GM12872 (cell line): ENCODE results near the gene COL19A1.

ENCODE experiments used
- CTCF ChIP-seq: IDR thresholded peaks from 3 replicates; pipeline ENCODE4 v1.5.1; 2011; ENCODE audit warnings: low read depth, mild to moderate bottlenecking, low read length, moderate library complexity; ENCODE audit not compliant: insufficient read depth

Gene COL19A1

GRCh38 chr6:70080443-70081070 is 214.2 kb downstream of the COL19A1 start:
- no peak for TF ChIP-seq CTCF

GRCh38 chr6:70082830-70083229 is 216.5 kb downstream of the COL19A1 start:
- no peak for TF ChIP-seq CTCF

DNA sequence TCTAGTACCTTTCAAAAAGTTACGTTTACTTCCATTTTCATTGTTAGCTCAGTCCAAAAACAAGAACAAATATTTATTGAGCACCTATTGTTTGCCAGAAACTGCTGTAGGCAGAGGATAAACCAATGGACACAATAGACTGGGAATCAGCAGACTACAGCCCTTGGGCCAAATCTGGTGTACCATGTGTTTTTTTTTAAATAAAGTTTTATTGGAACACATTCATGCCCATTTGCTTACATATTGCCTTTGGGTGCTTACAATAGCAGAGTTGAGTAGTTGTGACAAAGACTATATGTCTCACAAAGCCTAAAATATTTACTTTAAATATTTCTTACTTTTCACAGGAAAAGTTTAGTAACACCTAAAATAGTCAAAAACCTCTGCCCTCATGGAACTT is 220.4 kb downstream of the COL19A1 start:
- TF ChIP-seq CTCF: no peak

DNA sequence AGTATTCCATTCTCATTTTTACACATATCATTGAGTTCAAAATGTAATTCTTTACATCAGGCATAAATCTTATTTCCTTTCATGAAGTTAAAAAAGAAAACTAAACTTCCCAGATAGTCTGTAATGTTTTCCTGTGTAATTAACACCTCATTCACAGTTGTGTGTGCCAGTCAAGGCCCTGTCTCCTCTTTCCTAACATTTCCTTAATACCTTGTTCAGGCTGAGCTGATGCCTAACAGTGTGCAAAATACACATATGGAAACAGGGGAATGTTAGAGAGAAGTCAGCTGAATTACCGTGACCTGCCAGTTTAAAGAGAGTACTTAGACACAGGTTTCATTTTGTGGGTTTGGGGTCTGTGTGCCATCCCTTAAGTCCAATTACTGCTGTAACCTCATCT is 227.8 kb downstream of the COL19A1 start:
- TF ChIP-seq CTCF: no peak

DNA sequence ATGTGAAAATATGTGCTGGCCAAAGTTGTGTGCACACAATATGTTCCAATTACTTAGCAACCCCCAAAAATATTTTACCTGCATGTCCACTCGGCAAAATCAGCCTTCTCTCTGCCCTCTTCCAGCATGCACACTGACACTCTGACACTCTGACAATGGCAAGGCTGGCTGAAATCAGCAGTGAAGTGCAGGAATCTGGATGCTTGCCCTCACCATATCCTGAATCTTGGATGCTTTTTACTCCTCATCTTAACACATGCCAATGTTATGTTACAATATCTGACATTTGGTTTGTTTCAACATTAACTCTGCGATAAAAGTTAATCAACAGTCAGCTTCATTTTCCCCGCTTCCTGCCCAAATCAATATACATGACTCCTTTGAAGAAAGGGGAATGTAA is 233.4 kb downstream of the COL19A1 start:
- TF ChIP-seq CTCF: no peak

DNA sequence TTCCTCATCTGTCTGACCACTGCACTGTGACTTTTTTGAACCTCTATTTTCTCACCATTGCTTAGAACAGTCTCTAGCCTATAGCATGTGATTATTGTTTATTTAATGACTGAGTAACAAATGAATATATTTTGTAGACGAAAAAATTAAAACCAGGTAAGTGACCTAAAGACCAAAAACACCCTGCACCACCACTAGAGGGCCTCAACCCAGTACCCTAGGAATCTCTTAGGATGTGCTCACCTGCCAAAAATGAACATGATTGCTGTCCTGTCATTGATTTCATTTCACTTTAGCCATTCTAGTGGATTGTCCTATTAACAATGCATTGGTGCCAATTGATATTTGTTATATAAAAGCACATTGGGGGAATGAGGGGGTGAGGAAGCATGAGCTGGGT is 237.4 kb downstream of the COL19A1 start:
- peak; percentile 64 for TF ChIP-seq CTCF

DNA sequence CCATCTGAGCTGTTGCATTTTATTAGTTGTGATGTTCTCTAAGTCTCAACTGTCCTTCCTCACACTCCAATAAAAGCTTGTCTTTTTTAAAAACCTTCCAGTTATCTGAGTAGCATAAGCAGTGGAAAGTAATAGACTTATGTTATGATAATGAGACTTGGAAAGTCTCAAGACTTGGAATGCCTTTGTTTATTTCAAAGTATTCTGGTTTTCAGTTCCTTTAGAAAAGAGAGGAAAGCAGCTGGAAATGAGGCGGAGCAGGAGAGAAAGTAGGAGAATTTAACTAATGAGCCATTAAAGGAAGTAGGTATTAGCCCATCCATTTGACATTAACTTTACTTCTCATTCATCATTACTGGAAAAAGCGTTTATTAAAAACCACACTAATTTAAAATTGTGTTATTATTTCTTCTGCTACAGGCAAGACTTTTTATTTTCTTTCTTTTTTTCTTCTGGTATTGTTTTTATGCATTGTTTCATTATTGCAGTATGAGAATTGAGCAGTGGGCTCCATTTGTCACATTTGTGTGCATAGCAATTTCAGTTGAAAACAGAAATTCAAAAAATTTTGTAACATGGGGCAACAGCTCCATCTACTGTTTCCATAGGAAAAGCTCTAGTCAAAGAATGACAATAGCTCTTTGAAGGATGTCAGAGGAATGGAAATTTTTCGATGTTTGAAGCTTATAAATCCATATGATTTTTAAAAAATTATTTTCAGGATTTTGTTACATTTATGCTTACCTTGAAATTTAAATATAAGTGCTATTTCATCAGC is 241.7 kb downstream of the COL19A1 start:
- TF ChIP-seq CTCF: peak; percentile 54
